H1 (cell line): ENCODE data around the gene LVRN. TPM values are rescaled to one million over a fixed set of nuclear protein-coding genes. Genes with fewer than 3 reads are reported as not detected.

Source experiments
- CBX5 ChIP-seq: fragments of 300-800, 300-1000 bp; sonication (generic); IDR thresholded peaks from 2 replicates; pipeline ENCODE4 v1.7.1; 2016; ENCODE audit warnings: antibody characterized with exemption, low read length, low read depth
- EZH2 ChIP-seq: fragments of 200-600 bp; sonication (generic); IDR thresholded peaks from 2 replicates; pipeline ENCODE4 v1.7.1; 2012; ENCODE audit warnings: low read depth, mild to moderate bottlenecking, moderate library complexity, low read length, inconsistent platforms; ENCODE audit not compliant: severe bottlenecking
- GABPA ChIP-seq: IDR thresholded peaks from 2 replicates; pipeline ENCODE4 v1.6.1; 2011; ENCODE audit warnings: mild to moderate bottlenecking, low read length, moderate library complexity, borderline replicate concordance; ENCODE audit not compliant: insufficient read depth
- JUN ChIP-seq: IDR thresholded peaks from 2 replicates; pipeline ENCODE4 v1.6.1; 2011; ENCODE audit warnings: low read depth, mild to moderate bottlenecking, improper control_type of control experiment, low read length
- polyA plus RNA-seq, 7 experiments: library from polyadenylated mRNA; depleted of rRNA in 3 of 7; stranded (reverse) in 5 of 7; unstranded in 2 of 7; fragments of >200 nt in 5 of 7; fragments of 200-250 nt in 2 of 7; gene quantifications; 1 replicate in 5 of 7; 2 replicates in 1 of 7; 4 replicates in 1 of 7; pipeline versions ENCODE4 v1.2.1 to v1.2.3, GENCODE V29; 2011 to 2013; ENCODE audit warnings: missing spikeins in 2 of 7, mixed read lengths in 2 of 7
- total RNA-seq: library from RNA; stranded (reverse); fragmentation: NEBNext Ultra II Directional; extraction: Animal tissue kit (Norgen Biotek cat#: 25700); gene quantifications from 2 replicates; pipeline ENCODE4 v1.2.1, GENCODE V29; 2021

Gene LVRN
- total and polyA plus RNA-seq, 2 of the 8 experiments (the other 6 are each of a cell fraction or from before 2014, with no cell fraction given): 0.08 to 0.09 TPM

DNA sequence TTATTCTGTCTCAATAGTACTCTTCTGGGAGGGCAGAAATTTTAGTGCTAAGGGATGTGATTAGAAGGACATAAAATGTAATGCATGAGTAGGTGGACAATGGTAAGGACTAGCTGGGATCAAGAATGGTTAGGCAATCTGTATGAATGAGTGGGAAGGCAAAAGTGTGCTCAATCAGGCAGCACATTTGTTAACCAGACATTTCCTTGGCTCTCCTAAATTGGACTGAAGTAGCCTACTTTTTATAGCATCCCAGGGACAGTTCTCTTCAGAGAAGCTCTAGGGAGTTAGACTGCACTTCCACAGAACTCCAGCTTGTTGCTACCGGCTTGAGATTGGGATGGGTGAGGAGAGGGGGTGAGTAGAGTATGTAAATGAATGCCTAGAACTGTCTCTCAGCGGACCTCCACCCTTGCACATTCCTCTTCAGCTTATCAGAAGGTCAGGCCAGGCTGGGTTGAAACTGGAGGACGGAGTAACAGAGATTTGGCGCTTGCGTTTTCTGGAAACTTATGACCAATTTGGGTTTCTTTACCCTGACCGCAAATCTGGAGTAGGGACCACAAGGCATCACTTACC, 51.0 kb downstream of the LVRN start (continued):
- TF ChIP-seq CBX5: no peak
- TF ChIP-seq JUN: no peak
- TF ChIP-seq EZH2: no peak
- no peak for TF ChIP-seq GABPA
